HCT116 (cell line): Measurements from ENCODE around the gene LRRD1. TPM values are rescaled to one million over a fixed set of nuclear protein-coding genes. Genes with fewer than 3 reads are reported as not detected.

Source experiments
- ATAC-seq: fragments of 200-7000 bp; cut with Tn5 transposase; 2 replicates; pipeline ENCODE4 v1.9.1; 2020; ENCODE audit warnings: mild to moderate bottlenecking, moderate library complexity
- BruUV-seq: library from RNA; stranded (reverse); fragments of 400-500 nt; replicated peaks from 2 replicates; lab custom pipeline; 2021; lab: Mats Ljungman, UMichigan
- CTCF ChIA-PET: fragments of 300-600 bp; sonication (Branson Sonifier 250); formaldehyde crosslinking; loops from one replicate; lab custom pipeline; 2021; ENCODE audit warnings: antibody characterized with exemption; lab: Charles Lee
- POLR2A ChIA-PET: fragments of 300-600, 350-600 bp; sonication (Branson Sonifier 250); formaldehyde crosslinking; loops from one replicate; lab custom pipeline; 2021; ENCODE audit warnings: antibody characterized with exemption; lab: Charles Lee
- RAD21 ChIA-PET, 2 experiments: fragments of 300-600 bp; sonication (Branson Sonifier 250); formaldehyde crosslinking; loops; one replicate each; lab custom pipeline; 2023; ENCODE audit warnings: low total read pairs in 2 of 2; ENCODE audit not compliant: uncharacterized antibody in 2 of 2, unreplicated experiment in 2 of 2, low non-redundant PET in 1 of 2; lab: Charles Lee
- DNase-seq: peaks from one replicate; pipeline ENCODE4 v3.0.0-alpha.2; 2010; ENCODE audit warnings: low read depth, low spot score
- H2AFZ ChIP-seq: fragments of 200-600 bp; shearing (Covaris generic), sonication (generic); 2 replicates; pipeline ENCODE4 v1.6.1; 2017; ENCODE audit warnings: low read depth, mixed run types, mixed read lengths, antibody characterized with exemption, low read length; ENCODE audit not compliant: poor library complexity, severe bottlenecking
- H3K27ac ChIP-seq: 2 replicates; pipeline ENCODE4 v1.5.1; 2012; ENCODE audit warnings: low read depth, low read length
- H3K27me3 ChIP-seq: fragments of 200-600 bp; sonication (generic); 2 replicates; pipeline ENCODE4 v1.6.1; 2016; ENCODE audit warnings: mixed run types, low read length, mixed read lengths; ENCODE audit not compliant: insufficient read depth
- H3K36me3 ChIP-seq, 2 experiments: fragments of 200-500 bp in 1 of 2; fragments of 200-600 bp in 1 of 2; sonication (Bioruptor generic) in 1 of 2; sonication (generic) in 1 of 2; 2 replicates each; pipeline versions ENCODE4 v1.5.1 to v1.6.1; 2014 to 2016; ENCODE audit warnings: low read length in 2 of 2, inconsistent platforms in 1 of 2, mixed read lengths in 1 of 2, mixed run types in 1 of 2; ENCODE audit not compliant: insufficient read depth in 2 of 2, control insufficient read depth in 1 of 2
- H3K4me1 ChIP-seq, 2 experiments: fragments of 200-600 bp in 1 of 2; sonication (generic) in 1 of 2; 2 replicates each; pipeline versions ENCODE4 v1.5.1 to v1.6.1; 2012 to 2017; ENCODE audit warnings: low read length in 2 of 2, inconsistent platforms in 1 of 2, mild to moderate bottlenecking in 1 of 2, mixed read lengths in 1 of 2, mixed run types in 1 of 2, moderate library complexity in 1 of 2; ENCODE audit not compliant: insufficient read depth in 2 of 2, control insufficient read depth in 1 of 2
- H3K4me2 ChIP-seq: fragments of 200-600 bp; sonication (generic); 2 replicates; pipeline ENCODE4 v1.6.1; 2017; ENCODE audit warnings: mixed run types, low read length, mixed read lengths
- H3K4me3 ChIP-seq, 2 experiments: fragments of 200-600 bp in 1 of 2; sonication (generic) in 1 of 2; replicated peaks in 1 of 2; 2 replicates each; pipeline ENCODE4 v1.5.1; 2011 to 2016; ENCODE audit warnings: low read length in 2 of 2, control low read depth in 1 of 2, low read depth in 1 of 2, mild to moderate bottlenecking in 1 of 2, mixed read lengths in 1 of 2, mixed run types in 1 of 2
- H3K79me2 ChIP-seq: fragments of 200-600 bp; sonication (generic); 2 replicates; pipeline ENCODE4 v1.6.1; 2017; ENCODE audit warnings: mild to moderate bottlenecking, mixed run types, low read length, moderate library complexity, mixed read lengths; ENCODE audit not compliant: insufficient read depth
- H3K9ac ChIP-seq: fragments of 200-600 bp; sonication (generic); 2 replicates; pipeline ENCODE4 v1.6.1; 2016; ENCODE audit warnings: low read length, mixed read lengths
- H3K9me2 ChIP-seq: fragments of 200-600 bp; sonication (generic), shearing (Covaris generic); 2 replicates; pipeline ENCODE4 v1.6.1; 2017; ENCODE audit warnings: mixed run types, mild to moderate bottlenecking, moderate library complexity; ENCODE audit not compliant: insufficient read depth
- H3K9me3 ChIP-seq, 2 experiments: fragments of 200-500 bp in 1 of 2; fragments of 200-600 bp in 1 of 2; sonication (Bioruptor generic) in 1 of 2; sonication (generic) in 1 of 2; 2 replicates each; pipeline ENCODE4 v1.6.1; 2014 to 2017; ENCODE audit warnings: low read length in 2 of 2, mixed read lengths in 2 of 2, inconsistent platforms in 1 of 2, low read depth in 1 of 2, mild to moderate bottlenecking in 1 of 2, mixed run types in 1 of 2, moderate library complexity in 1 of 2; ENCODE audit not compliant: control insufficient read depth in 1 of 2, insufficient read depth in 1 of 2
- H4K20me1 ChIP-seq: fragments of 200-600 bp; sonication (generic), shearing (Covaris generic); 2 replicates; pipeline ENCODE4 v1.6.1; 2017; ENCODE audit warnings: mixed run types, mild to moderate bottlenecking, moderate library complexity; ENCODE audit not compliant: insufficient read depth
- ATF3 ChIP-seq: IDR thresholded peaks from 2 replicates; pipeline ENCODE4 v1.6.1; 2012
- EGR1 ChIP-seq: IDR thresholded peaks from 2 replicates; pipeline ENCODE4 v1.6.1; 2012; ENCODE audit warnings: low read depth
- EZH2phosphoT487 ChIP-seq: fragments of 200-600 bp; IDR thresholded peaks from 2 replicates; pipeline ENCODE4 v1.6.1; 2018; ENCODE audit warnings: antibody characterized with exemption, borderline replicate concordance
- SRF ChIP-seq: IDR thresholded peaks from 2 replicates; pipeline ENCODE4 v1.6.1; 2012; ENCODE audit warnings: low read depth
- TCF7L2 ChIP-seq: IDR thresholded peaks from 2 replicates; pipeline ENCODE4 v1.7.0; 2011; ENCODE audit warnings: borderline replicate concordance, inconsistent platforms; ENCODE audit not compliant: insufficient read depth, insufficient read length; ENCODE audit errors: extremely low read depth
- YY1 ChIP-seq: IDR thresholded peaks from 2 replicates; pipeline ENCODE4 v1.6.1; 2011; ENCODE audit warnings: low read length, low read depth, moderate library complexity, mild to moderate bottlenecking; ENCODE audit not compliant: insufficient replicate concordance; ENCODE audit errors: extremely low read depth
- ZBTB33 ChIP-seq: IDR thresholded peaks from 2 replicates; pipeline ENCODE4 v1.6.1; 2011; ENCODE audit warnings: mild to moderate bottlenecking, low read length, moderate library complexity; ENCODE audit not compliant: insufficient replicate concordance; ENCODE audit errors: extremely low read depth
- ZNF274 ChIP-seq: fragments of 200-500 bp; sonication (Bioruptor generic); IDR thresholded peaks from 2 replicates; pipeline ENCODE4 v1.6.1; 2014; ENCODE audit warnings: mild to moderate bottlenecking, low read depth, low read length, inconsistent platforms
- intact Hi-C: fragments of 100-400 bp; cut with micrococcal nuclease; formaldehyde crosslinking; loops from 2 replicates; pipeline ENCODE4 v1.10.0; 2022
- total RNA-seq: library from RNA; stranded (reverse); gene quantifications from one replicate; pipeline ENCODE4 v1.2.1, GENCODE V29; 2021; ENCODE audit not compliant: unreplicated experiment

Gene LRRD1
- total RNA-seq, 1 experiment from 2014 or later = not detected

- H3K4me2 ChIP-seq = no peak overlapping the region
- H3K4me1 ChIP-seq = no peaks in the 10 kb centered on the region
- H3K27me3 ChIP-seq = no peaks in the 10 kb centered on the region
- ATAC-seq = no peak
- CTCF ChIA-PET = no interaction called here
- intact Hi-C loops = no loop called here
- TF ChIP-seq SRF (no peak), ZBTB33 (no peak), EZH2phosphoT487 (no peak), YY1 (no peak), ZNF274 (no peak), TCF7L2 (no peak), EGR1 (no peak), ATF3 (no peak)
- TF ChIP-seq, all 23 proteins: peak for 0
- BruUV-seq = no TSS peak
- no peak overlapping the region for H3K9ac ChIP-seq
- no peaks in the 10 kb centered on the region for H3K9me2 ChIP-seq
- ChIA-PET POLR2A (no interaction called here), RAD21 (no interaction called here)
- H3K36me3 ChIP-seq = peaks cover 2 to 11% of the 10 kb centered on the region in 2 experiments; a peak in 1 of 4 replicates
- DNase-seq = no peak
- no peak overlapping the region for H3K27ac ChIP-seq
- no peaks in the 10 kb centered on the region for H4K20me1 ChIP-seq
- H3K4me3 ChIP-seq = no peak overlapping the region
- H3K79me2 ChIP-seq = peaks cover 9% of the 10 kb centered on the region
- H2AFZ ChIP-seq = no peak overlapping the region
- H3K9me3 ChIP-seq = no peaks in the 10 kb centered on the region
Measured at GRCh38 chr7:92206672-92207071, 27.7 kb upstream of the LRRD1 start.
